Daoy (cell line): ENCODE results near the gene SLC24A4. TPM values are rescaled to one million over a fixed set of nuclear protein-coding genes. Genes with fewer than 3 reads are reported as not detected.

ENCODE experiments used
- DNase-seq: peaks from one replicate; pipeline ENCODE4 v3.0.0-alpha.2; 2015; ENCODE audit warnings: low read depth
- total RNA-seq: library from RNA; depleted of rRNA; stranded (reverse); fragments of >200 nt; shearing (Covaris generic); gene quantifications from 2 replicates; pipeline ENCODE4 v1.2.3, GENCODE V29; 2014; rRNA removed

SLC24A4 gene
- total RNA-seq, 1 experiment from 2014 or later = not detected

GRCh38 chr14:92542766-92543554 lies 220.0 kb downstream of the SLC24A4 start:
- DNase-seq = no peak

GRCh38 chr14:92544051-92544720 lies 221.2 kb downstream of the SLC24A4 start:
- no peak for DNase-seq

- peak; percentile 39 for DNase-seq
Observed at GRCh38 chr14:92546347-92547053, 223.5 kb downstream of the SLC24A4 start.

- no peak for DNase-seq
Observed at GRCh38 chr14:92549105-92549858, 226.3 kb downstream of the SLC24A4 start.

GRCh38 chr14:92549859-92550230 lies 226.9 kb downstream of the SLC24A4 start:
- no peak for DNase-seq

Other genes starting within 250 kb of the SLC24A4 start
- gene ATXN3, start 216.6 kb upstream of the SLC24A4 start, total RNA-seq = 40.4 and 56.3 TPM in 2 replicates
- gene NDUFB1, start 201.5 kb upstream of the SLC24A4 start, total RNA-seq = 351 and 395 TPM in 2 replicates
- gene CPSF2, start 201.2 kb upstream of the SLC24A4 start, total RNA-seq = 63.4 and 86.0 TPM in 2 replicates
- gene RIN3, start 190.6 kb downstream of the SLC24A4 start, total RNA-seq = 0.86 and 1.8 TPM in 2 replicates